Hepatocyte (in vitro differentiated cells): ENCODE data around the gene ANKS1B.

ENCODE experiments used
- CTCF ChIP-seq: fragments of 200-600 bp; sonication (generic); IDR thresholded peaks from 2 replicates; pipeline ENCODE4 v1.5.1; 2016; ENCODE audit warnings: antibody characterized with exemption, mild to moderate bottlenecking; ENCODE audit not compliant: poor library complexity
- EZH2 ChIP-seq: fragments of 200-600 bp; sonication (generic); IDR thresholded peaks from 2 replicates; pipeline ENCODE4 v1.6.1; 2016; ENCODE audit warnings: antibody characterized with exemption, mild to moderate bottlenecking, borderline replicate concordance

- TF ChIP-seq CTCF (no peak), EZH2 (no peak)
Observed at GRCh38 chr12:99806304-99806703, 178.4 kb downstream of the ANKS1B start.
